Esophagus squamous epithelium (tissue), 5 donors: ENCODE data around the gene DNAJC30. TPM values are rescaled to one million over a fixed set of nuclear protein-coding genes. Genes with fewer than 3 reads are reported as not detected.

Source experiments
- DNase-seq: peaks from one replicate; lab custom pipeline; 2025; lab: John Stamatoyannopoulos, UW
- H3K27ac ChIP-seq, 4 donors: fragments of 200-600 bp; sonication (generic); one replicate each; pipeline ENCODE4 v1.5.1; 2016 to 2019; ENCODE audit warnings: mild to moderate bottlenecking in 1 of 4
- H3K27me3 ChIP-seq, 4 donors: fragments of 200-600 bp; sonication (generic); 1 replicate in 3 of 4; 2 replicates in 1 of 4; pipeline versions ENCODE4 v1.5.1 to v1.6.0; 2017 to 2021; ENCODE audit warnings: antibody characterized with exemption in 1 of 4
- H3K36me3 ChIP-seq, 3 donors: fragments of 200-600 bp; sonication (generic); one replicate each; pipeline ENCODE4 v1.5.1; 2016 to 2019
- H3K4me1 ChIP-seq, 3 donors: fragments of 200-600 bp; sonication (generic); one replicate each; pipeline ENCODE4 v1.5.1; 2017 to 2019
- H3K4me3 ChIP-seq, 4 donors: fragments of 200-600 bp; sonication (generic); 1 replicate in 3 of 4; 2 replicates in 1 of 4; pipeline ENCODE4 v1.5.1; 2016 to 2019; ENCODE audit warnings: mild to moderate bottlenecking in 2 of 4, moderate library complexity in 1 of 4
- H3K9me3 ChIP-seq, 3 donors: fragments of 200-600 bp; sonication (generic); one replicate each; pipeline ENCODE4 v1.5.1; 2016 to 2019
- POLR2A ChIP-seq, 4 donors: fragments of 450-650 bp; IDR thresholded peaks; one replicate each; pipeline ENCODE4 v1.6.1; 2017; ENCODE audit warnings: antibody characterized with exemption in 4 of 4, mild to moderate bottlenecking in 4 of 4, moderate library complexity in 3 of 4
- WGBS, 2 donors: methylation state at CpG; one replicate each; pipeline ENCODE4 v1.1.5; 2018; 5-methylcytosine and 5-hydroxymethylcytosine counted together
- intact Hi-C: fragments of 100-400 bp; cut with DNase I; formaldehyde crosslinking; loops from one replicate; pipeline ENCODE4 v1.15.0; 2022
- total RNA-seq, 4 donors: library from RNA; depleted of rRNA; stranded (reverse); fragments of >200 nt; gene quantifications; one replicate each; pipeline ENCODE4 v1.1.0, GENCODE V29; 2016
- TF ChIP-seq, protein P1 (sequence below), 6 experiments: fragments of 450-650 bp in 4 of 6; fragments of 200-600 bp in 2 of 6; sonication (generic) in 2 of 6; IDR thresholded peaks; one replicate each; pipeline ENCODE4 v1.5.1; 2016 to 2019; ENCODE audit warnings: antibody characterized with exemption in 6 of 6, mild to moderate bottlenecking in 4 of 6, moderate library complexity in 4 of 6
- donor health status: DM: yes; HTN: yes; CAD: no.

Gene DNAJC30
- total RNA-seq, 4 donors from 2014 or later, result 2.7 to 5.7 (median 4.8) TPM

DNA sequence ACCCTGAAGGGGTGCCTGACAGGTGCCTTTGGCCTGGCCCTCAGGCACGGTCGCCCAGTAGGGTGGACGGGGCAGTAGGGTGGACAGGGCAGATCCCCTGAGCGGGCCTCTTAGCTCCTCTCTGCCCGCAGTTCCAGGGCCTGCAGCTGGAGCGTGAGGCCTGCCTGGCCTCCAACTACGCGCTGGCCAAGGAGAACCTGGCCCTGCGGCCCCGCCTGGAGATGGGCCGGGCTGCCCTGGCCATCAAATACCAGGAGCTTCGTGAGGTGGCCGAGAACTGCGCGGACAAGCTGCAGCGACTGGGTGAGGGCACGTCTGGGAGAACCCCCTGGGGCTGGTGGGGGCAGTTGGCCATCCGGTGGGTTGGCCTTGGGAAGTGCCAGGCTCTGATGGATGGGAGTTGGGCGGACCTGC lies 14.0 kb downstream of the DNAJC30 start:
- H3K4me1 ChIP-seq, result peaks cover 7 to 22% (median 8%) of the 10 kb centered on the region in 3 donors
- WGBS, 2 donors, result 79 to 100% methylated on average over 2 to 8 of the region's 19 CpGs
- no peak for DNase-seq
- intact Hi-C loops, result loop anchor here (5.0 kb wide), 1 partner anchor 62 kb away; no protein-coding TSS in a partner anchor
- no peaks in the 10 kb centered on the region for H3K36me3 ChIP-seq
- H3K27ac ChIP-seq, result no peak overlapping the region
- H3K4me3 ChIP-seq, result no peak overlapping the region
- H3K9me3 ChIP-seq, result no peaks in the 10 kb centered on the region
- TF ChIP-seq, protein P1, sequence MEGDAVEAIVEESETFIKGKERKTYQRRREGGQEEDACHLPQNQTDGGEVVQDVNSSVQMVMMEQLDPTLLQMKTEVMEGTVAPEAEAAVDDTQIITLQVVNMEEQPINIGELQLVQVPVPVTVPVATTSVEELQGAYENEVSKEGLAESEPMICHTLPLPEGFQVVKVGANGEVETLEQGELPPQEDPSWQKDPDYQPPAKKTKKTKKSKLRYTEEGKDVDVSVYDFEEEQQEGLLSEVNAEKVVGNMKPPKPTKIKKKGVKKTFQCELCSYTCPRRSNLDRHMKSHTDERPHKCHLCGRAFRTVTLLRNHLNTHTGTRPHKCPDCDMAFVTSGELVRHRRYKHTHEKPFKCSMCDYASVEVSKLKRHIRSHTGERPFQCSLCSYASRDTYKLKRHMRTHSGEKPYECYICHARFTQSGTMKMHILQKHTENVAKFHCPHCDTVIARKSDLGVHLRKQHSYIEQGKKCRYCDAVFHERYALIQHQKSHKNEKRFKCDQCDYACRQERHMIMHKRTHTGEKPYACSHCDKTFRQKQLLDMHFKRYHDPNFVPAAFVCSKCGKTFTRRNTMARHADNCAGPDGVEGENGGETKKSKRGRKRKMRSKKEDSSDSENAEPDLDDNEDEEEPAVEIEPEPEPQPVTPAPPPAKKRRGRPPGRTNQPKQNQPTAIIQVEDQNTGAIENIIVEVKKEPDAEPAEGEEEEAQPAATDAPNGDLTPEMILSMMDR (IDR thresholded peaks at IDR 0.05), result no peak
- no peak for TF ChIP-seq POLR2A (IDR thresholded peaks at IDR 0.05)
- peaks cover 0 to 43% (median 0%) of the 10 kb centered on the region in 4 donors for H3K27me3 ChIP-seq

DNA sequence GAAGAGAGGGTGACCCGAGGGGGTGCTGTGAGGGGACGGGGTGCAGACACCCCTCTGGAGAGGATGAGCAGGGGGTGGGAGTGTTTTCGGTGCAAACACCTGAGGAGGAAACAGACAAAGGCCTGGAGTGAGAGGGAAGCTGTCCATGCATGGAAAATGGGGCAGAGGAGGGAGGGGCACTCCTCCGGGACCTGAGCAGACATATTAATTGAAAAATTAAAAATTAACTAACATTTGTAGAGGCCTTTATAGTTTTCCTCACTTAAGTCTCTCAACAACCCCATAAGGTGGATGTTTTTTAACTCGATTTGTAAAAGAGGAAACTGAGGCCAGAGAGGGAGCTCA lies 14.4 kb downstream of the DNAJC30 start:
- no peak overlapping the region for H3K27ac ChIP-seq
- no peaks in the 10 kb centered on the region for H3K9me3 ChIP-seq
- TF ChIP-seq POLR2A (IDR thresholded peaks at IDR 0.05), result no peak
- TF ChIP-seq, protein P1 (IDR thresholded peaks at IDR 0.05), result no peak
- H3K4me3 ChIP-seq, result peak overlapping the region in 3 of 4 donors; percentile 51 to 80 (median 69)
- 27% methylated on average over 5 of the region's 5 CpGs for WGBS, 2 donors
- peaks cover 0 to 47% (median 0%) of the 10 kb centered on the region in 4 donors for H3K27me3 ChIP-seq
- intact Hi-C loops, result loop anchor here (5.0 kb wide), 1 partner anchor 62 kb away; no protein-coding TSS in a partner anchor
- peaks cover 7 to 22% (median 8%) of the 10 kb centered on the region in 3 donors for H3K4me1 ChIP-seq
- no peaks in the 10 kb centered on the region for H3K36me3 ChIP-seq
- DNase-seq, result no peak

DNA sequence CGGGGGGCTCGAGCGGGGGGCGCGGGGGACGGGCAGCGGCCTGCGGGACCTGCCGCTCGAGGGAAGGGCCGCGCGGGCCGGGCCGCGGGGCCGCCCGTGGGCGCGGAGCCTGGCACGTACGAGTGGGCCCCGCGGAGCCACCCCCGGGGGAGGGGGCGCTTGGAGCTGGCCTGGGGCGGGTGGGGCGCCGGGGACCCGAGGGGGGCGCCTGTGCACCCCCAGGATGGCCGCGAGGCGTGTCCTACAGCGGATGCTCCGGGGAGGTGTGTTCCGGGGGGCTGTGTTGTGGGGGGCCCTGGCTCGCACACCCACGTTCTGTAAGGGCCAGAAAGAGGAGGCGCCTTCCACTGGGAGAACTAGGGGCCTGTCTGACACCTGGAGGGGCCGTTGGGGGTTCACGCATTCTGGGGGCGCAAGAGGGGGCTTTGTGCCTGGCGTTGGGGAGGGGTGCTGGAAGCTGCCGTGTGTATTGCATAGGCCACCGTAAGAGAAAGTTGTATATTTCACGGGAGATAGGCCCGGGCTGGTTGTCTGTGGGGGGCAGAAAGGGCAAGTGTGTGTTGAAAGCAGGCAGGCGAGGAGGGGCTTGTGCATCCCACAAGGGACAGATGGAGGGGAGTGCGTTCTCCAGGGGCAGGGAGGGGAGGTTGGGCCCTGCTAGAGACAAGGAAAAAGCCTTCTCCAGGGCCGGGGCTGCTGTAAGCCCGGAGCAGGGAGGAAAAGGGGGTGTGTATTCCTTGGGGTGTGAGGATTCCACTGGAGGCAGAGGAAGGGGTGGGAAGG lies 15.0 kb downstream of the DNAJC30 start:
- Histone ChIP-seq H3K4me3 (peak overlapping the region; percentile 29 to 80 (median 60)), H3K4me1 (peaks cover 7 to 22% (median 8%) of the 10 kb centered on the region in 3 donors), H3K27ac (peak overlapping the region in 3 of 4 donors; percentile 32 to 57 (median 43)), H3K36me3 (no peaks in the 10 kb centered on the region), H3K27me3 (peaks cover 0 to 53% (median 0%) of the 10 kb centered on the region in 4 donors), H3K9me3 (peaks cover 0 to 5% (median 0%) of the 10 kb centered on the region in 3 donors)
- DNase-seq, result no peak
- intact Hi-C loops, result loop anchor here (5.0 kb wide), 1 partner anchor 61 kb away; no protein-coding TSS in a partner anchor
- WGBS, 2 donors, result 6 to 8% methylated on average over 7 to 15 of the region's 52 CpGs
- TF ChIP-seq POLR2A (IDR thresholded peaks at IDR 0.05), result no peak
- TF ChIP-seq, protein P1 (IDR thresholded peaks at IDR 0.05), result no peak

DNA sequence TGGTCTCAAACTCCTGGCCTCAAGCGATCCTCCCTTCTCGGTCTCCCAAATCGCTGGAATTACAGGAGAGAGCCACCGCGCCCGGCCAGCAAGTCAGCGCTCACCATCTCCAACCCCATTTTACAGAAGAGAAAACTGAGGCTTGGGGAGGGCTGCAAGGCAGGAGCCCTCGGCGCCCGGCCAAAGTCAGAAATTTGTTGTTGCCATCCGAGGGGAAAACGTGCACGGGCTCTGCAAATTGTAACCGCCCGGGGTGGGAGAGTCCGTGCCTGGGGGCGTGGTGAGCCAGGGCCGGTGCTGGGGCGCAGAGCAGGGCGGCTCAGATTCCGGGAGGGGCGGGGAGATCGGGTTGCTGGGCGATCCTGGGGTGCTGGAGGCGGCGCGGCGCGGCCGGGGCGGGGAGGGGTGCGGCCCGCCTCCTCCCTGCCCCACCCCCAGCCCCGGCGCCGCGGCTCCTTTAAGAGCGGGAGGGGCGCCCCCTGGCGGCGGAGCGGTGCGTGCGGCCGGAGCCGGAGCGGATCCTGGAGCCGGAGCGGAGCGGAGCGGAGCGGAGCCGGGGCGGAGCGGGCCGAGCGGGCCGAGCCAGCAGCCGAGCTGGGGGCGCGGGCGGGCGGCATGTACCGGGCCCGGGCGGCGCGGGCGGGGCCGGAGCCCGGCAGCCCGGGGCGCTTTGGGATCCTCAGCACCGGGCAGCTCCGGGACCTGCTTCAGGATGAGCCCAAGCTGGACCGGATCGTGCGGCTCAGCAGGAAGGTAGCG lies 15.7 kb downstream of the DNAJC30 start, which contains the start of gene VPS37D:
TSS of gene VPS37D (plus strand) at position 488 of the 759 bp plus-strand sequence. CDS start at position 616, 128 bp downstream.
- H3K27me3 ChIP-seq, result peaks cover 0 to 61% (median 0%) of the 10 kb centered on the region in 4 donors
- peak; percentile 46 for DNase-seq
- H3K4me3 ChIP-seq, result peak within 1 kb of the TSS; percentile 29 to 80 (median 60)
- 3 to 28% methylated on average over 7 to 13 of the region's 79 CpGs for WGBS, 2 donors
- H3K36me3 ChIP-seq, result no peaks in the 10 kb centered on the region
- peak within 1 kb of the TSS in 3 of 4 donors; percentile 32 to 57 (median 43) for H3K27ac ChIP-seq
- no peak for TF ChIP-seq POLR2A (IDR thresholded peaks at IDR 0.05)
- TF ChIP-seq, protein P1 (IDR thresholded peaks at IDR 0.05), result peak; percentile 46 to 99 (median 98)
- intact Hi-C loops, result loop anchor here (5.0 kb wide), 1 partner anchor 60 kb away; no protein-coding TSS in a partner anchor
- peaks cover 7 to 22% (median 8%) of the 10 kb centered on the region in 3 donors for H3K4me1 ChIP-seq
- H3K9me3 ChIP-seq, result peaks cover 0 to 11% (median 3%) of the 10 kb centered on the region in 3 donors
